Neural progenitor cell (in vitro differentiated cells): ENCODE measurements around the gene CNGA2. TPM values are rescaled to one million over a fixed set of nuclear protein-coding genes. Genes with fewer than 3 reads are reported as not detected.

Experiments used
- DNase-seq: peaks from one replicate; pipeline ENCODE4 v3.0.0-alpha.2; 2016; ENCODE audit warnings: low spot score
- H2AFZ ChIP-seq: fragments of 200-600 bp; sonication (generic); replicated peaks from 2 replicates; pipeline ENCODE4 v1.6.1; 2016; ENCODE audit warnings: antibody characterized with exemption
- H3F3A ChIP-seq: fragments of 200-600 bp; sonication (generic); 2 replicates; pipeline ENCODE4 v1.6.1; 2016; ENCODE audit warnings: antibody characterized with exemption, low read depth
- H3K27ac ChIP-seq: fragments of 200-600 bp; sonication (generic); 2 replicates; pipeline ENCODE4 v1.5.1; 2016; ENCODE audit warnings: mild to moderate bottlenecking
- H3K27me3 ChIP-seq: fragments of 200-600 bp; sonication (generic); 2 replicates; pipeline ENCODE4 v1.6.1; 2016; ENCODE audit warnings: mild to moderate bottlenecking, moderate library complexity
- H3K36me3 ChIP-seq: fragments of 200-600 bp; sonication (generic); 2 replicates; pipeline ENCODE4 v1.5.1; 2016
- H3K4me1 ChIP-seq: fragments of 200-600 bp; sonication (generic); 2 replicates; pipeline ENCODE4 v1.6.1; 2016; ENCODE audit warnings: mixed run types
- H3K4me2 ChIP-seq: fragments of 200-600 bp; sonication (generic); 2 replicates; pipeline ENCODE4 v1.6.1; 2016
- H3K4me3 ChIP-seq: fragments of 200-600 bp; sonication (generic); 2 replicates; pipeline ENCODE4 v1.5.1; 2016
- H3K79me2 ChIP-seq: fragments of 200-600 bp; sonication (generic); 2 replicates; pipeline ENCODE4 v1.6.1; 2016; ENCODE audit warnings: low read depth
- H3K9ac ChIP-seq: fragments of 200-600 bp; sonication (generic); 2 replicates; pipeline ENCODE4 v1.6.1; 2016
- H3K9me3 ChIP-seq: fragments of 200-600 bp; sonication (generic); 2 replicates; pipeline ENCODE4 v1.5.1; 2016; ENCODE audit warnings: low read depth
- H4K20me1 ChIP-seq: fragments of 200-600 bp; sonication (generic); 2 replicates; pipeline ENCODE4 v1.6.1; 2016; ENCODE audit warnings: low read depth
- H3K27ac Mint-ChIP-seq: 3 replicates; pipeline ENCODE4 v1.8.0; 2021; ENCODE audit warnings: mixed read lengths
- H3K27me3 Mint-ChIP-seq: 2 replicates; pipeline ENCODE4 v1.8.0; 2022; ENCODE audit warnings: low read depth, mild to moderate bottlenecking, inconsistent platforms, moderate library complexity, mixed read lengths; ENCODE audit not compliant: insufficient read depth
- H3K36me3 Mint-ChIP-seq: 3 replicates; pipeline ENCODE4 v1.8.0; 2021; ENCODE audit warnings: mixed read lengths
- H3K4me1 Mint-ChIP-seq: 3 replicates; pipeline ENCODE4 v1.8.0; 2021; ENCODE audit warnings: mixed read lengths
- H3K4me3 Mint-ChIP-seq: 3 replicates; pipeline ENCODE4 v1.8.0; 2021; ENCODE audit warnings: mild to moderate bottlenecking, moderate library complexity, mixed read lengths
- H3K9me3 Mint-ChIP-seq: 3 replicates; pipeline ENCODE4 v1.8.0; 2020; ENCODE audit warnings: mixed read lengths
- EZH2 ChIP-seq: fragments of 200-600 bp; sonication (generic); IDR thresholded peaks from 2 replicates; pipeline ENCODE4 v1.6.1; 2017; ENCODE audit warnings: antibody characterized with exemption, mild to moderate bottlenecking, moderate library complexity
- EZH2phosphoT487 ChIP-seq: fragments of 200-600 bp; sonication (generic); IDR thresholded peaks from 2 replicates; pipeline ENCODE4 v1.6.1; 2017; ENCODE audit warnings: antibody characterized with exemption
- total RNA-seq: library from RNA; depleted of rRNA; stranded (reverse); fragments of >200 nt; gene quantifications from 2 replicates; pipeline ENCODE4 v1.2.3, GENCODE V29; 2015; ENCODE audit warnings: low replicate concordance
- TF ChIP-seq, protein P1 (sequence below): fragments of 200-600 bp; sonication (generic); IDR thresholded peaks from 2 replicates; pipeline ENCODE4 v1.5.1; 2017; ENCODE audit warnings: antibody characterized with exemption, mild to moderate bottlenecking

The CNGA2 gene
- total RNA-seq, 1 donor from 2014 or later, result not detected

GRCh38 chrX:151727346-151727745 lies 7.2 kb upstream of the CNGA2 start:
- H3K27ac Mint-ChIP-seq, result no peak overlapping the region
- TF ChIP-seq EZH2phosphoT487, result no peak
- no peak for TF ChIP-seq EZH2
- TF ChIP-seq, protein P1, sequence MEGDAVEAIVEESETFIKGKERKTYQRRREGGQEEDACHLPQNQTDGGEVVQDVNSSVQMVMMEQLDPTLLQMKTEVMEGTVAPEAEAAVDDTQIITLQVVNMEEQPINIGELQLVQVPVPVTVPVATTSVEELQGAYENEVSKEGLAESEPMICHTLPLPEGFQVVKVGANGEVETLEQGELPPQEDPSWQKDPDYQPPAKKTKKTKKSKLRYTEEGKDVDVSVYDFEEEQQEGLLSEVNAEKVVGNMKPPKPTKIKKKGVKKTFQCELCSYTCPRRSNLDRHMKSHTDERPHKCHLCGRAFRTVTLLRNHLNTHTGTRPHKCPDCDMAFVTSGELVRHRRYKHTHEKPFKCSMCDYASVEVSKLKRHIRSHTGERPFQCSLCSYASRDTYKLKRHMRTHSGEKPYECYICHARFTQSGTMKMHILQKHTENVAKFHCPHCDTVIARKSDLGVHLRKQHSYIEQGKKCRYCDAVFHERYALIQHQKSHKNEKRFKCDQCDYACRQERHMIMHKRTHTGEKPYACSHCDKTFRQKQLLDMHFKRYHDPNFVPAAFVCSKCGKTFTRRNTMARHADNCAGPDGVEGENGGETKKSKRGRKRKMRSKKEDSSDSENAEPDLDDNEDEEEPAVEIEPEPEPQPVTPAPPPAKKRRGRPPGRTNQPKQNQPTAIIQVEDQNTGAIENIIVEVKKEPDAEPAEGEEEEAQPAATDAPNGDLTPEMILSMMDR, result no peak
- Histone ChIP-seq H3K9me3 (no peaks in the 10 kb centered on the region), H3F3A (no peaks in the 10 kb centered on the region), H3K4me3 (no peak overlapping the region), H3K9ac (no peak overlapping the region), H3K27me3 (no peaks in the 10 kb centered on the region), H3K4me1 (no peaks in the 10 kb centered on the region), H4K20me1 (no peaks in the 10 kb centered on the region), H3K36me3 (no peaks in the 10 kb centered on the region), H3K79me2 (no peaks in the 10 kb centered on the region), H3K27ac (no peak overlapping the region), H2AFZ (no peak overlapping the region), H3K4me2 (no peak overlapping the region)
- H3K27me3 Mint-ChIP-seq, result peaks cover 4% of the 10 kb centered on the region
- peaks cover 6% of the 10 kb centered on the region for H3K9me3 Mint-ChIP-seq
- no peaks in the 10 kb centered on the region for H3K4me1 Mint-ChIP-seq
- no peak overlapping the region for H3K4me3 Mint-ChIP-seq
- DNase-seq, result no peak
- no peaks in the 10 kb centered on the region for H3K36me3 Mint-ChIP-seq

GRCh38 chrX:151729056-151729725 lies 5.4 kb upstream of the CNGA2 start:
- H3F3A ChIP-seq, result no peaks in the 10 kb centered on the region
- no peaks in the 10 kb centered on the region for H3K4me1 ChIP-seq
- H3K36me3 Mint-ChIP-seq, result no peaks in the 10 kb centered on the region
- H4K20me1 ChIP-seq, result no peaks in the 10 kb centered on the region
- H3K27me3 ChIP-seq, result no peaks in the 10 kb centered on the region
- H3K27me3 Mint-ChIP-seq, result peaks cover 4% of the 10 kb centered on the region
- no peak overlapping the region for H2AFZ ChIP-seq
- no peak overlapping the region for H3K4me2 ChIP-seq
- H3K27ac ChIP-seq, result no peak overlapping the region
- H3K9me3 ChIP-seq, result no peaks in the 10 kb centered on the region
- H3K4me3 ChIP-seq, result no peak overlapping the region
- no peaks in the 10 kb centered on the region for H3K79me2 ChIP-seq
- no peak overlapping the region for H3K4me3 Mint-ChIP-seq
- TF ChIP-seq EZH2, result no peak
- TF ChIP-seq, protein P1, result no peak
- no peak for TF ChIP-seq EZH2phosphoT487
- no peaks in the 10 kb centered on the region for H3K4me1 Mint-ChIP-seq
- no peak overlapping the region for H3K27ac Mint-ChIP-seq
- H3K36me3 ChIP-seq, result no peaks in the 10 kb centered on the region
- DNase-seq, result no peak
- peaks cover 4% of the 10 kb centered on the region for H3K9me3 Mint-ChIP-seq
- no peak overlapping the region for H3K9ac ChIP-seq

GRCh38 chrX:151735219-151735618 lies 673 bp downstream of the CNGA2 start:
- no peak for DNase-seq
- Histone ChIP-seq H3K4me2 (no peak overlapping the region), H3K9me3 (no peaks in the 10 kb centered on the region), H3K9ac (no peak overlapping the region), H3K79me2 (no peaks in the 10 kb centered on the region), H4K20me1 (no peaks in the 10 kb centered on the region), H3K27ac (no peak overlapping the region), H2AFZ (no peak overlapping the region), H3K4me1 (no peaks in the 10 kb centered on the region), H3F3A (no peaks in the 10 kb centered on the region), H3K36me3 (no peaks in the 10 kb centered on the region), H3K4me3 (no peak overlapping the region), H3K27me3 (no peaks in the 10 kb centered on the region)
- TF ChIP-seq EZH2phosphoT487 (no peak), EZH2 (no peak)
- TF ChIP-seq, protein P1, result no peak
- Mint-ChIP-seq H3K27ac (no peak overlapping the region), H3K4me3 (no peak overlapping the region), H3K9me3 (peaks cover 12% of the 10 kb centered on the region), H3K36me3 (no peaks in the 10 kb centered on the region), H3K4me1 (no peaks in the 10 kb centered on the region), H3K27me3 (peaks cover 16% of the 10 kb centered on the region)
